Endometrial microvascular endothelial cells (primary cell): ENCODE data around the gene NCBP2. TPM values are rescaled to one million over a fixed set of nuclear protein-coding genes. Genes with fewer than 3 reads are reported as not detected.

ENCODE experiments used
- in situ Hi-C: cut with HindIII; loops from 2 replicates; pipeline ENCODE4 v1.10.0; 2017; ENCODE audit warnings: low sequenced_read_pairs, low pct_unique_long_range_greater_than_20kb; ENCODE audit errors: inconsistent ontology term
- total RNA-seq: library from RNA; depleted of rRNA; stranded (reverse); fragments of >200 nt; gene quantifications from one replicate; pipeline ENCODE4 v1.2.3, GENCODE V29; 2015; ENCODE audit errors: inconsistent ontology term

NCBP2 gene
- total RNA-seq, 1 donor from 2014 or later = 68.6 TPM

DNA sequence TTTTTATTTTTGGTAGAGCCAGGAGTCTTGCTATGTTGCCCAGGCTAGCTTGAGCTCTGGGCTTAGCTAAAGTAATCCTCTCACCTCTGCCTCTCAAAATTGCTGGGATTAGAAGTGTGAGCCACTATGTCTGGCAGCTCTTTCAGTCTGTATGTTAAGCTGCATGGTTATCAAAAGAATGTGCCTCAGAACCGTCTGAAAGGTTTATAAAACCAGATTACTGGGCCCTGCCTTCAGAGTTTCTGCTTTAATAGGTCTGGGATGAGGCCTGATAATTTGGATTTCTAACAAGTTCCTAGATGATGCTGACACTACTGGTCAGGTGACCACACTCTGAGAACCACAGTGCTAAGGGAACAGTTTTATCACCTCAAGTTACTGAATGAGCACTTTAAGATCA is 40.0 kb downstream of the NCBP2 start:
- in situ Hi-C loops = no loop called here

DNA sequence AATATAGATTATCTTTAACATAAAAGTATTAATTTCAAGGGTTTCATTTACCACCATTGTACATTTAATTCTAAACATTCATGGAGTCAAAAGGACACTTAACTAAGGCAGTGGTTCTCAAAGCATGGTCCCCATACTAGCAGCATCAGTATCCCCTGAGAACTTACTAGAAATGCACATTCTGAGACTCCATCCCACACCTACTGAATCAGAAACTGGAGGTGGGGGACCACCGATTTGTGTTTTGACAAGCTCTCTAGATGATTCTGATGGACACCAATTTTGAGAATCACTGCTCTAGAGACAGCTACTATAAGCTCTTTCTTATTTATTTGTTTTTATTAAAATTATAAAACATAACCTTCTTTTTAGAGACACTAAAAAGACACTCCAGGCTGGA is 40.6 kb downstream of the NCBP2 start:
- in situ Hi-C loops = no loop called here

DNA sequence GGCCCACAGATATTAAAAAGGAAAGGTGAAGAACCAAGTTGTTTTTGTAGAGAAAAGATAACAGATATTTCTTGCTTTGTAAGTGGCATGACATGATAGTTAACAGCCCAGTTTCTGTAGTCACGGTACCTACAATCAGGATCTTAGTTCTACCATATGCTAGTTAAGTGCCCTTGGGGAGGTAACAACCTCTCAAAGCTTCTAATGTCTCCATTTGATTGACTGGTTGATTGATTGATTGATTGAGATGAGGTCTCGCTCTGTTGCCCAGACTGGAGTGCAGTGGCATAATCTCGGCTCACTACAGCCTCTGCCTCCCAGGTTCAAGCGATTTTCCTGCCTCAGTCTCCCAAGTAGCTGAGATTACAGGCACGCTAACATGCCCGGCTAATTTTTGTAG is 46.1 kb downstream of the NCBP2 start:
- in situ Hi-C loops = no loop called here

DNA sequence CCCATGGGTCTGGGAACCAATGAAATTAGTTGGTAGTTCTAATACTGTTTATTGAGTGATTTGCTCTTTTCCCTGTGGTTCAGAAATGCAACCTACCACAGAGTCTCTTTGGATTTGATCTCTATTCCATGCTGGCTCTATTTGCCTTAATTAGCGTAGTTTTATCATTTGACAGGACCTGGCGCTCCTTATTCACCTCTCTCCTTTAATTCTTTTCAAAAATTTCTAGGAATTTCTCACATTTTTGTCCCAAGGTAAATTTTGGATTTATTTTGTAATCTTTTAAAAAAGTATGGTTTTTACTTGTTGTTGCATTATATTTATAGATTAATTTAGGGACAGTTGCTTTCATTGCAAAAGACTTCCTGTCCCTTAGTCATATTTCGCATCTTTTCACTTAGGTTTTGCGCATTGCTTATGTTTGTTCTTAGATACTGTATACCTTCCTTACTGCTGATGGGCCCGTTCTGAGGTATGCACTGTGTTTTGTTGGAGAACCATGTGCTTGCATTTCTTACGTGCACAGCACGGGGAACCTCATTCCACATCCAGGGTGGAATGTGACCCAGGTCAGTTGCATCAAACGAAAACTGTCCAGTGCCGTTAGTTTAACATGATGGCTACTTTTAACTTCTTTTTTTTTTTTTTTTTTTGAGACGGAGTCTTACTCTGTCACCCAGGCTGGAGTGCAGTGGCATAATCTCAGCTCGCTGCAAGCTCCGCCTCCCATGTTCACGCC is 47.6 kb downstream of the NCBP2 start:
- in situ Hi-C loops = no loop called here

DNA sequence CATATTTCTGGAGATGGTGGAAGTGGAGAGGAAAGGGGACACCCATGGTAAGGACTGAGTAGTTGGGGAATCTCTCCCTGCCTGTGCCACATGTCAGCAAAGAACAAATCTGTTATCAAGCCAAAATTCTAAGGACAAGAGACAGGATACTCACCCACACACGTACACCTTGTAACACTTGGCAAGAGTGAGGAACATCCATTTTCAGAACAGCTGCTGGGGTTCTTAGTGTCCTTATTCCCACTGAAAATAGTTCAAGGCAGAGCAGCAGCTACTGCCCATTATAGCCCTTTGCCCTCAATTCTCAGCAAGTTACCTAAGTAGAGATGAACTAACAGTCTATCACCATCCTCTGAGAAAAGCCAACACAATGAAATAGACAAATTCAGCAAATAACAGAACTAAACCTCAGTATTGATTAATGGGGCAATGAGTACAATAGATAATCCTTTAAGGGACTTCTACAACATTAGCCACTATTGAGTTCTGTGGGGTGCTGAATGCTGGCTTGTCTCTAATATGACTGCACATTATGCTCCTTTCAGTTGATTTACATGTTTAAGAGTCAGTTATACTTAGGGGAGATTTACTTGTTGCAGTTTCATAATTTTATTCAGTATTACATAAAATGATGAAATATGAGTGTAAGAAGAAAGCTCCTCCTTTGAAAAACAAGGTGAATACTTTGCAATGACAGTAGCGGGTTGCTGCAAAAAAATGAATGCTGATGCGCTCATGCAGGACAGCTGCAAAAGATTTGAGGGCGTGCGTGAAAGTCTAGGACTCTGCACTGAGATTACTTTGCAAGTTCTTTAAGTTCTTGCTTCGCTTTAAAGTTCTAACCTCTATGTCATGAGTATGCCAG is 52.3 kb downstream of the NCBP2 start:
- in situ Hi-C loops = no loop called here

DNA sequence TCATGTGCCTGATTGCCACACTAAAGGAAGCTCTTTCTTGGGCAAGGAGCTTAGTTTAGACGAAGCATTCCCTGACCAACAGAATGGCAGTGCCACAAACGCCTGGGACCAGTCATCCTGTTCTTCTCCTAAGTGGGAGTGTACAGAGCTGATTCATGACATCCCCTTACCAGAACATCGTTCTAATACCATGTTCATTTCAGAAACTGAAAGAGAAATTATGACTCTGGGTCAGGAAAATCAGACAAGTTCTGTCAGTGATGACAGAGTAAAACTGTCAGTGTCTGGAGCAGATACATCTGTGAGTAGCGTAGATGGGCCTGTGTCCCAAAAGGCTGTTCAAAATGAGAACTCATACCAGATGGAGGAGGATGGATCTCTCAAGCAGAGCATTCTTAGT is 56.2 kb downstream of the NCBP2 start:
- in situ Hi-C loops = no loop called here

Other genes with a start within 250 kb of the NCBP2 start
- gene CEP19, start 230.3 kb downstream of the NCBP2 start, total RNA-seq = 1.3 TPM
- 20.8 TPM for gene PIGX, start 230.2 kb downstream of the NCBP2 start, total RNA-seq
- 78.7 TPM for gene PAK2, start 202.7 kb downstream of the NCBP2 start, total RNA-seq
- gene SENP5, start 74.6 kb downstream of the NCBP2 start, total RNA-seq = 22.7 TPM
- 3.0 TPM for gene PIGZ, start 26.3 kb upstream of the NCBP2 start, total RNA-seq
- 0.46 TPM for gene MELTF, start 87.3 kb upstream of the NCBP2 start, total RNA-seq